ENCODE results near the gene MYO15A.

- TF ChIP-seq, protein P1, sequence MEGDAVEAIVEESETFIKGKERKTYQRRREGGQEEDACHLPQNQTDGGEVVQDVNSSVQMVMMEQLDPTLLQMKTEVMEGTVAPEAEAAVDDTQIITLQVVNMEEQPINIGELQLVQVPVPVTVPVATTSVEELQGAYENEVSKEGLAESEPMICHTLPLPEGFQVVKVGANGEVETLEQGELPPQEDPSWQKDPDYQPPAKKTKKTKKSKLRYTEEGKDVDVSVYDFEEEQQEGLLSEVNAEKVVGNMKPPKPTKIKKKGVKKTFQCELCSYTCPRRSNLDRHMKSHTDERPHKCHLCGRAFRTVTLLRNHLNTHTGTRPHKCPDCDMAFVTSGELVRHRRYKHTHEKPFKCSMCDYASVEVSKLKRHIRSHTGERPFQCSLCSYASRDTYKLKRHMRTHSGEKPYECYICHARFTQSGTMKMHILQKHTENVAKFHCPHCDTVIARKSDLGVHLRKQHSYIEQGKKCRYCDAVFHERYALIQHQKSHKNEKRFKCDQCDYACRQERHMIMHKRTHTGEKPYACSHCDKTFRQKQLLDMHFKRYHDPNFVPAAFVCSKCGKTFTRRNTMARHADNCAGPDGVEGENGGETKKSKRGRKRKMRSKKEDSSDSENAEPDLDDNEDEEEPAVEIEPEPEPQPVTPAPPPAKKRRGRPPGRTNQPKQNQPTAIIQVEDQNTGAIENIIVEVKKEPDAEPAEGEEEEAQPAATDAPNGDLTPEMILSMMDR (IDR thresholded peaks at IDR 0.05), result no peak
- TF ChIP-seq, protein P2, sequence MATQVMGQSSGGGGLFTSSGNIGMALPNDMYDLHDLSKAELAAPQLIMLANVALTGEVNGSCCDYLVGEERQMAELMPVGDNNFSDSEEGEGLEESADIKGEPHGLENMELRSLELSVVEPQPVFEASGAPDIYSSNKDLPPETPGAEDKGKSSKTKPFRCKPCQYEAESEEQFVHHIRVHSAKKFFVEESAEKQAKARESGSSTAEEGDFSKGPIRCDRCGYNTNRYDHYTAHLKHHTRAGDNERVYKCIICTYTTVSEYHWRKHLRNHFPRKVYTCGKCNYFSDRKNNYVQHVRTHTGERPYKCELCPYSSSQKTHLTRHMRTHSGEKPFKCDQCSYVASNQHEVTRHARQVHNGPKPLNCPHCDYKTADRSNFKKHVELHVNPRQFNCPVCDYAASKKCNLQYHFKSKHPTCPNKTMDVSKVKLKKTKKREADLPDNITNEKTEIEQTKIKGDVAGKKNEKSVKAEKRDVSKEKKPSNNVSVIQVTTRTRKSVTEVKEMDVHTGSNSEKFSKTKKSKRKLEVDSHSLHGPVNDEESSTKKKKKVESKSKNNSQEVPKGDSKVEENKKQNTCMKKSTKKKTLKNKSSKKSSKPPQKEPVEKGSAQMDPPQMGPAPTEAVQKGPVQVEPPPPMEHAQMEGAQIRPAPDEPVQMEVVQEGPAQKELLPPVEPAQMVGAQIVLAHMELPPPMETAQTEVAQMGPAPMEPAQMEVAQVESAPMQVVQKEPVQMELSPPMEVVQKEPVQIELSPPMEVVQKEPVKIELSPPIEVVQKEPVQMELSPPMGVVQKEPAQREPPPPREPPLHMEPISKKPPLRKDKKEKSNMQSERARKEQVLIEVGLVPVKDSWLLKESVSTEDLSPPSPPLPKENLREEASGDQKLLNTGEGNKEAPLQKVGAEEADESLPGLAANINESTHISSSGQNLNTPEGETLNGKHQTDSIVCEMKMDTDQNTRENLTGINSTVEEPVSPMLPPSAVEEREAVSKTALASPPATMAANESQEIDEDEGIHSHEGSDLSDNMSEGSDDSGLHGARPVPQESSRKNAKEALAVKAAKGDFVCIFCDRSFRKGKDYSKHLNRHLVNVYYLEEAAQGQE (IDR thresholded peaks at IDR 0.05; ENCODE audit: insufficient read depth in 1 of 2, low read depth in 2 of 2, low read length in 1 of 2), result no peak
- no peak for TF ChIP-seq POLR2AphosphoS5 (IDR thresholded peaks at IDR 0.05; ENCODE audit: low read depth, low read length)
Observed at GRCh38 chr17:18159551-18160120, 51.1 kb downstream of the MYO15A start.

Measured in Panc1 (cell line).